ENCODE results near the gene LOXL3. TPM values are rescaled to one million over a fixed set of nuclear protein-coding genes. Genes with fewer than 3 reads are reported as not detected.

The LOXL3 gene
- total RNA-seq, 1 donor from 2014 or later, result 62.1 TPM

GRCh38 chr2:74510272-74510671 lies 43.5 kb downstream of the LOXL3 start:
- DNase-seq (ENCODE audit: extremely low spot score, unreplicated experiment), result no peak
- TF ChIP-seq, protein P1, sequence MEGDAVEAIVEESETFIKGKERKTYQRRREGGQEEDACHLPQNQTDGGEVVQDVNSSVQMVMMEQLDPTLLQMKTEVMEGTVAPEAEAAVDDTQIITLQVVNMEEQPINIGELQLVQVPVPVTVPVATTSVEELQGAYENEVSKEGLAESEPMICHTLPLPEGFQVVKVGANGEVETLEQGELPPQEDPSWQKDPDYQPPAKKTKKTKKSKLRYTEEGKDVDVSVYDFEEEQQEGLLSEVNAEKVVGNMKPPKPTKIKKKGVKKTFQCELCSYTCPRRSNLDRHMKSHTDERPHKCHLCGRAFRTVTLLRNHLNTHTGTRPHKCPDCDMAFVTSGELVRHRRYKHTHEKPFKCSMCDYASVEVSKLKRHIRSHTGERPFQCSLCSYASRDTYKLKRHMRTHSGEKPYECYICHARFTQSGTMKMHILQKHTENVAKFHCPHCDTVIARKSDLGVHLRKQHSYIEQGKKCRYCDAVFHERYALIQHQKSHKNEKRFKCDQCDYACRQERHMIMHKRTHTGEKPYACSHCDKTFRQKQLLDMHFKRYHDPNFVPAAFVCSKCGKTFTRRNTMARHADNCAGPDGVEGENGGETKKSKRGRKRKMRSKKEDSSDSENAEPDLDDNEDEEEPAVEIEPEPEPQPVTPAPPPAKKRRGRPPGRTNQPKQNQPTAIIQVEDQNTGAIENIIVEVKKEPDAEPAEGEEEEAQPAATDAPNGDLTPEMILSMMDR (IDR thresholded peaks at IDR 0.05), result no peak
- peaks cover 35% of the 10 kb centered on the region for H3K4me1 Mint-ChIP-seq (ENCODE audit: unreplicated experiment)
- H3K36me3 Mint-ChIP-seq (ENCODE audit: unreplicated experiment), result peaks cover 9% of the 10 kb centered on the region
- no peak overlapping the region for H3K27ac Mint-ChIP-seq (ENCODE audit: unreplicated experiment)
- H3K27me3 Mint-ChIP-seq (ENCODE audit: unreplicated experiment), result peaks cover 50% of the 10 kb centered on the region
- no peaks in the 10 kb centered on the region for H3K9me3 Mint-ChIP-seq (ENCODE audit: unreplicated experiment)
- H3K4me3 Mint-ChIP-seq (ENCODE audit: unreplicated experiment), result no peak overlapping the region

DNA sequence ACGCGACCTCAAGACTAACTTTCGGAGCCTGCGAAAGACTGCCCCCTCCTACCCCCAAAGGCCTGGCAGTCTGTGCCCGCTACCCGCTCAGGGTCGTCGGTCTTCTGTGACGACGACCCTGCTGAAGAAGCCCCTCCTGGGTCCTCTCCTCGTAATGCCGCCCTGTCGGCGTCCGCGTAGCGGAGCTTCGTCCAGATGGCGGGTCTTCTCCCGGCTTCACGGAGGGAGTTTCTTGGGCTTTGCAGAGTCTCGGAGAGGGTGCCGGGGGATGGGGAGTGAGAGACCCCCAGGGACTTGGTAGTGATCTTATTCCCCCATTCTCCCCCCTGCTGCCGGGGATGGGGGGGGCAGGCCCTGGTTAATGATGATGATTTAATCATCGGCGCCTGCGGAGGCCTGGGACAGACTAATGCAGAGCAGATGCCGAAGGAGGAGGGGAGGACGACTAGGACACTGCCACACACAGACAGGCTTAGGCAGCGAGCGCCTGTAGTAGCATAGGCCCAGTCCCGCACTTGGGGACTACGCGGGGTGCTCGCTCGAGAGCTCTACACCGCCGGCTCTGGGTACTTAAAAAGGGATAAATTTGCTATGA lies 45.7 kb downstream of the LOXL3 start:
- peak overlapping the region; percentile 100 for H3K27ac Mint-ChIP-seq (ENCODE audit: unreplicated experiment)
- H3K4me3 Mint-ChIP-seq (ENCODE audit: unreplicated experiment), result peak overlapping the region; percentile 98
- TF ChIP-seq, protein P1 (IDR thresholded peaks at IDR 0.05), result no peak
- peaks cover 52% of the 10 kb centered on the region for H3K4me1 Mint-ChIP-seq (ENCODE audit: unreplicated experiment)
- no peaks in the 10 kb centered on the region for H3K9me3 Mint-ChIP-seq (ENCODE audit: unreplicated experiment)
- no peak for DNase-seq (ENCODE audit: extremely low spot score, unreplicated experiment)
- H3K27me3 Mint-ChIP-seq (ENCODE audit: unreplicated experiment), result peaks cover 41% of the 10 kb centered on the region
- H3K36me3 Mint-ChIP-seq (ENCODE audit: unreplicated experiment), result peaks cover 20% of the 10 kb centered on the region

GRCh38 chr2:74507145-74507925 lies 46.4 kb downstream of the LOXL3 start, which contains the start of gene PCGF1:
Gene PCGF1 (minus strand): TSS chr2:74507695. CDS start chr2:74507668, 27 bp downstream.
- DNase-seq (ENCODE audit: extremely low spot score, unreplicated experiment), result peak; percentile 98
- Mint-ChIP-seq H3K36me3 (ENCODE audit: unreplicated experiment) (peaks cover 20% of the 10 kb centered on the region), H3K4me1 (ENCODE audit: unreplicated experiment) (peaks cover 58% of the 10 kb centered on the region), H3K9me3 (ENCODE audit: unreplicated experiment) (no peaks in the 10 kb centered on the region), H3K27ac (ENCODE audit: unreplicated experiment) (peak within 1 kb of the TSS; percentile 100), H3K27me3 (ENCODE audit: unreplicated experiment) (peaks cover 34% of the 10 kb centered on the region), H3K4me3 (ENCODE audit: unreplicated experiment) (peak within 1 kb of the TSS; percentile 98)
- TF ChIP-seq, protein P1 (IDR thresholded peaks at IDR 0.05), result peak; percentile 49

- H3K4me3 Mint-ChIP-seq (ENCODE audit: unreplicated experiment), result peak overlapping the region; percentile 98
- H3K36me3 Mint-ChIP-seq (ENCODE audit: unreplicated experiment), result peaks cover 20% of the 10 kb centered on the region
- H3K9me3 Mint-ChIP-seq (ENCODE audit: unreplicated experiment), result no peaks in the 10 kb centered on the region
- H3K27ac Mint-ChIP-seq (ENCODE audit: unreplicated experiment), result peak overlapping the region; percentile 83
- TF ChIP-seq, protein P1 (IDR thresholded peaks at IDR 0.05), result no peak
- DNase-seq (ENCODE audit: extremely low spot score, unreplicated experiment), result no peak
- H3K4me1 Mint-ChIP-seq (ENCODE audit: unreplicated experiment), result peaks cover 64% of the 10 kb centered on the region
- peaks cover 27% of the 10 kb centered on the region for H3K27me3 Mint-ChIP-seq (ENCODE audit: unreplicated experiment)
These were observed 48.1 kb downstream of the LOXL3 start for GRCh38 chr2:74505448-74506246.

Measured in osteocyte (in vitro differentiated cells).